Neuron (in vitro differentiated cells): ENCODE measurements around the gene C1QTNF9B.
"Not testable (repeated sequence)": the region's sequence is repeated elsewhere in the genome, so short reads cannot be mapped to it uniquely, and the experiment has no call there.

ENCODE experiments used
- H2AFZ ChIP-seq: one replicate; pipeline ENCODE4 v1.6.1; 2013; ENCODE audit warnings: low read depth, mild to moderate bottlenecking, inconsistent platforms, low read length, moderate library complexity
- H3K27me3 ChIP-seq: one replicate; pipeline ENCODE4 v1.6.1; 2013; ENCODE audit warnings: low read length; ENCODE audit not compliant: insufficient read depth
- H3K36me3 ChIP-seq: one replicate; pipeline ENCODE4 v1.6.1; 2013; ENCODE audit warnings: low read length; ENCODE audit not compliant: insufficient read depth
- H3K4me1 ChIP-seq: one replicate; pipeline ENCODE4 v1.6.1; 2013; ENCODE audit warnings: low read length; ENCODE audit not compliant: insufficient read depth
- H3K4me3 ChIP-seq: 2 replicates; pipeline ENCODE4 v1.5.1; 2013; ENCODE audit warnings: mild to moderate bottlenecking, low read length, moderate library complexity
- H3K9me3 ChIP-seq: one replicate; pipeline ENCODE4 v1.6.1; 2013; ENCODE audit warnings: low read length

The C1QTNF9B gene

DNA sequence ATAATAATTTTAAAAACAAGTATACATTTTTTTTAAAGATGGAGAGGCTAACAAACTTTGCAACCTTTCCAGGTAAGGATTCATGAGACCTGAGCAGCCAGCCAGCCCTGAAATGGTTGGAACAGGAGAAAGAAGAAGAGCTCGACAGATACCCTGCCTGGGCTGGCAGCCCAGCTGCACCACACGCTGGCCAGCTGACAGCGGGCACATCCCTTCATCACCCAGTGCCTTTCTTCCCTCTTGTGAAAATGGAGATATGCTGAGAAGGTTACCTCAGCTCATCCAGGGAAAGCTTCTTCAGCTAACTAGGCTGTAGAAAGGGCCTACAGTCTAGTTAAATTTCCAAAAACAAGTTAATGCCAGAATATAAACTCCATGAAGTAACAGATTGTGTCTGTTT is 12.9 kb downstream of the C1QTNF9B start:
- H3K9me3 ChIP-seq, H3K27me3 ChIP-seq, H3K4me1 ChIP-seq, H3K4me3 ChIP-seq, H2AFZ ChIP-seq, H3K36me3 ChIP-seq: not testable (repeated sequence)

- no peaks in the 10 kb centered on the region for H3K9me3 ChIP-seq
- H3K4me3 ChIP-seq, result no peak overlapping the region
- peaks cover 4% of the 10 kb centered on the region for H3K4me1 ChIP-seq
- peaks cover 11% of the 10 kb centered on the region for H3K36me3 ChIP-seq
- H2AFZ ChIP-seq, result no peak overlapping the region
- no peaks in the 10 kb centered on the region for H3K27me3 ChIP-seq
Observed at GRCh38 chr13:23883255-23883654, 14.0 kb downstream of the C1QTNF9B start.

GRCh38 chr13:23881402-23881800 is 15.9 kb downstream of the C1QTNF9B start:
- not testable (repeated sequence) for H2AFZ ChIP-seq, H3K9me3 ChIP-seq, H3K4me3 ChIP-seq, H3K27me3 ChIP-seq, H3K4me1 ChIP-seq
- peaks cover 11% of the 10 kb centered on the region for H3K36me3 ChIP-seq

- not testable (repeated sequence) for H3K27me3 ChIP-seq, H3K4me3 ChIP-seq, H3K4me1 ChIP-seq, H3K9me3 ChIP-seq, H2AFZ ChIP-seq
- H3K36me3 ChIP-seq, result peaks cover 11% of the 10 kb centered on the region
Observed at GRCh38 chr13:23880493-23881401, 16.6 kb downstream of the C1QTNF9B start.

DNA sequence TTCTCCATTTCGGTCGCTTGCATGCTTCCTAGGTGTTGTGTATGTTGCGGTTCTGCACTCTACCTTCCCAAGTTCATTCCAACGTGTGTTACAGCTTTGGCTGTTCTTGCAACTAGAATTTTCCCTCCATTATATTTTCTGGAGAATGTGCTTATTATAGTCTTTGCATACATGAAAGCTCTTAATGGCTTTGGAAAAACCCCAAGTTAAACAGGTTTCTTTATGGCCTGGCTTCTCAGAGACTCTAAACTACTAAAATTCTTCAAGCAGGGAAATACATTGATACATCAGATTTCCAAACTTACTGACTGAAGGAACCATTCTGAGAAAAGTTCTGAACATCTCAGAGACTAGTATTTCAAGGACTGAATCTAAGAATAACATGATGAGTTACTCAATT is 20.0 kb downstream of the C1QTNF9B start:
- Histone ChIP-seq H3K4me3 (no peak overlapping the region), H3K36me3 (peaks cover 5% of the 10 kb centered on the region), H3K27me3 (no peaks in the 10 kb centered on the region), H3K9me3 (no peaks in the 10 kb centered on the region), H3K4me1 (no peaks in the 10 kb centered on the region), H2AFZ (no peak overlapping the region)

GRCh38 chr13:23876265-23876664 is 21.0 kb downstream of the C1QTNF9B start:
- Histone ChIP-seq H3K36me3 (peaks cover 5% of the 10 kb centered on the region), H3K27me3 (no peaks in the 10 kb centered on the region), H3K4me1 (no peaks in the 10 kb centered on the region), H3K4me3 (no peak overlapping the region), H2AFZ (no peak overlapping the region), H3K9me3 (no peaks in the 10 kb centered on the region)

GRCh38 chr13:23871616-23872220 is 25.6 kb downstream of the C1QTNF9B start:
- H3K27me3 ChIP-seq, result no peaks in the 10 kb centered on the region
- H3K4me1 ChIP-seq, result peaks cover 7% of the 10 kb centered on the region
- no peaks in the 10 kb centered on the region for H3K9me3 ChIP-seq
- H2AFZ ChIP-seq, result no peak overlapping the region
- H3K4me3 ChIP-seq, result no peak overlapping the region
- no peaks in the 10 kb centered on the region for H3K36me3 ChIP-seq

DNA sequence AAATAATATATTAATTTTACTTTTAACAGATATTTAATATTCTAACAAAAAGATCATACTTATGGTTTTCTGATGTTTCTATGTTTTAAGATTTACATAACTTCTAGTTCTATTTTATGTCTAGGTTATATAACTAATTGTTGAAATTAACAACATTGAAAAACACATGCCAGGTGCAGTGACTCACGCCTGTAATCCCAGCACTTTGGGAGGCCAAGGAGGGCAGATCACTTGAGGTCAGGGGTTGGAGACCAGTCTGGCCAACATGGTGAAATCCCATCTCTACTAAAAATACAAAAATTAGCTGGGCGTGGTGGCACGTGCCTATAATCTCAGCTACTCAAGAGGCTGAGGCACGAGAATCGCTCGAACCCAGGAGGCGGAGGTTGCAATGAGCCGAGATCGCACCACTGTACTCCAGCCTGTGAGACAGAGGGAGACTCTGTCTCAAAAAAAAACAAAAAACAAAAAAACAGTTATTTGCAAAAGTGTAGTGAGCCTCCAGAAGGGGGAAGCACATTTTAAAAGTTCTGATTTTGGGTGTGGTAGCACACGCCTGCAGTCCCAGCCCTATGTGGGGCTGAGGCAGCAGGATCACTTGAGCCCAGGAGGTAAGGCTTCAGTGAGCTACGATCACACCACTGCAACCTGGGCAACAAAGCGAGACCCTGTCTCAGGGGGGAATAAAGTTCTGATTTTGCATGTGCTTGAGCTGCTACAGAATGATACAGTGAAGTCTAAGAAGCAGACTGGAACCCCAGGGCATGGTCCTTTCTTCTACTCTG is 26.8 kb downstream of the C1QTNF9B start:
- no peak overlapping the region for H3K4me3 ChIP-seq
- no peaks in the 10 kb centered on the region for H3K9me3 ChIP-seq
- H3K4me1 ChIP-seq, result peaks cover 7% of the 10 kb centered on the region
- H2AFZ ChIP-seq, result no peak overlapping the region
- H3K36me3 ChIP-seq, result no peaks in the 10 kb centered on the region
- H3K27me3 ChIP-seq, result no peaks in the 10 kb centered on the region

DNA sequence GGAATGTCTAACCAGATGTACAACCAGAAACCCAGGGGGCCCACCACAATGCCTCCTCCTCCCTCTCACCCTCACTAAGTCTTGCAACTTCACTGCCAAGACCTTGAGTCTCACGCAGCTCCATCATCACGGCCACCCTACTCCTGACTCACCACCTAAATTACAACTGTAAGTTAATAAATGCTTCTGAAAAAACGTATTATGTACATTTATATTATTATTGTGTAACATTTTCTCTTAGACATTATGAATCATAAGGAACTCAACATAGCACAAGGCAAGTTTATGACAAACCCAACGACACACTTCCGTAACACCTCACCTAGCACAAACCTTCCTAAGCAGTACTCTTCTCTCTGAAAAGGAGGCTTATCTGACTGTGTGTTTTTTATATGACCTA is 28.8 kb downstream of the C1QTNF9B start:
- Histone ChIP-seq H2AFZ (no peak overlapping the region), H3K4me3 (no peak overlapping the region), H3K9me3 (no peaks in the 10 kb centered on the region), H3K36me3 (no peaks in the 10 kb centered on the region), H3K27me3 (no peaks in the 10 kb centered on the region), H3K4me1 (peaks cover 7% of the 10 kb centered on the region)

- Histone ChIP-seq H3K4me1 (peaks cover 7% of the 10 kb centered on the region), H3K27me3 (no peaks in the 10 kb centered on the region), H3K9me3 (no peaks in the 10 kb centered on the region), H3K4me3 (no peak overlapping the region), H3K36me3 (no peaks in the 10 kb centered on the region), H2AFZ (no peak overlapping the region)
Observed at GRCh38 chr13:23867027-23867491, 30.2 kb downstream of the C1QTNF9B start.

GRCh38 chr13:23866420-23867026 is 30.8 kb downstream of the C1QTNF9B start:
- no peaks in the 10 kb centered on the region for H3K27me3 ChIP-seq
- H3K9me3 ChIP-seq, result no peaks in the 10 kb centered on the region
- H3K4me1 ChIP-seq, result peaks cover 7% of the 10 kb centered on the region
- no peaks in the 10 kb centered on the region for H3K36me3 ChIP-seq
- no peak overlapping the region for H3K4me3 ChIP-seq
- H2AFZ ChIP-seq, result no peak overlapping the region

DNA sequence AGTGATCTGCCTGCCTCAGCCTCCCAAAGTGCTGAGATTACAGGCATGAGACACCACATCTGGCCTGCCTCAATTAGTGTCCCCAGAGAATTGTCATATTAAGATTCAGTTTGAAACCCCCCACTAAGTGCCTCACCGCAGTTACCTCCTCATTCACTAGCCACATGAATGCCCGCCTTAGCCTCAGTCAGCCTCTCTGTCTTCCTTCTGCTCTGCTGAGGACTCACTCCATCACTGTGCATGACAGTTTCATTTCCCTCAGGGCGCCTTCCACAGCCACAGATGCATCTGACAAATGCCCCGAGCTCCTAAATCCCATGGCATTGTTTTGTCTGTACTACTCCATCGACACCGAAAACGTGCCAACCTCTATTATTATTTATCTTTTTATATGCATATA is 31.4 kb downstream of the C1QTNF9B start:
- H3K27me3 ChIP-seq, result no peaks in the 10 kb centered on the region

GRCh38 chr13:23865026-23865425 is 32.3 kb downstream of the C1QTNF9B start:
- Histone ChIP-seq H2AFZ (no peak overlapping the region), H3K36me3 (no peaks in the 10 kb centered on the region), H3K4me1 (peaks cover 7% of the 10 kb centered on the region), H3K4me3 (no peak overlapping the region), H3K9me3 (no peaks in the 10 kb centered on the region), H3K27me3 (no peaks in the 10 kb centered on the region)

More for the DNA sequence above, 31.4 kb downstream of the C1QTNF9B start:
- H3K36me3 ChIP-seq, result no peaks in the 10 kb centered on the region
- no peaks in the 10 kb centered on the region for H3K9me3 ChIP-seq
- no peak overlapping the region for H2AFZ ChIP-seq
- H3K4me3 ChIP-seq, result no peak overlapping the region
- peaks cover 7% of the 10 kb centered on the region for H3K4me1 ChIP-seq
